ENCODE measurements around the gene HSPH1.

- TF ChIP-seq YY1 (IDR thresholded peaks at IDR 0.05; ENCODE audit: insufficient read depth, insufficient read length) (no peak), ZNF274 (IDR thresholded peaks at IDR 0.05; ENCODE audit: low read depth, low read length) (no peak), SUZ12 (IDR thresholded peaks at IDR 0.05; ENCODE audit: extremely low read depth, insufficient read depth, insufficient read length) (no peak)
Measured at GRCh38 chr13:31089649-31090048, 72.1 kb downstream of the HSPH1 start.

Measured in NT2/D1 (cell line).